ENCODE data around the gene METAP2.

- TF ChIP-seq POLR2A (IDR thresholded peaks at IDR 0.05) (no peak), CTCF (IDR thresholded peaks at IDR 0.05) (no peak)
Observed at GRCh38 chr12:95439461-95440230, 34.3 kb upstream of the METAP2 start.
